Measurements from ENCODE around the gene TBXAS1.

Gene TBXAS1

DNA sequence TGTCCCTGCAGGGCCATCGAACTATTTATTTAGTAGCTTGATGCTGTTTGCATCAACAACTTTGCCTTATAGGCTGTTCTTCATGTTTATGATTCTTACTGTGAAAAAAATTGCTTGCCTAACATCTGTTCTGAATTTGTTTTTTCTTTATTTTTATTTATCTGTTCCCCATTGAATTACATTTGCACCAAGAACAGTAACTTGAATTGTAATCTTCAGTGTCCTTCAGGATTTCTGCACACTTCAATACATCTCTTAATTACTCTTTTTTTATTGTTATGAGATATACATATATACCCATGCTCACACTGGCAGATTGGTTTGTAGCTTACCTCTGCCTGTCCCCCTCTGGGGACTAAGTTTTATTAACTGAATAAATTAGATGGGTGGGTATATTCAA, 64.4 kb downstream of the TBXAS1 start:
- H3K36me3 ChIP-seq (ENCODE audit: insufficient read depth, low read length), result no peaks in the 10 kb centered on the region
- no peak for TF ChIP-seq EZH2 (IDR thresholded peaks at IDR 0.05)
- TF ChIP-seq POLR2AphosphoS5 (IDR thresholded peaks at IDR 0.05; ENCODE audit: borderline replicate concordance, low read depth, low read length), result no peak
- no peak for TF ChIP-seq FOXP2 (optimal IDR thresholded peaks at IDR 0.05; ENCODE audit: control extremely low read depth, extremely low read length, insufficient read depth)

DNA sequence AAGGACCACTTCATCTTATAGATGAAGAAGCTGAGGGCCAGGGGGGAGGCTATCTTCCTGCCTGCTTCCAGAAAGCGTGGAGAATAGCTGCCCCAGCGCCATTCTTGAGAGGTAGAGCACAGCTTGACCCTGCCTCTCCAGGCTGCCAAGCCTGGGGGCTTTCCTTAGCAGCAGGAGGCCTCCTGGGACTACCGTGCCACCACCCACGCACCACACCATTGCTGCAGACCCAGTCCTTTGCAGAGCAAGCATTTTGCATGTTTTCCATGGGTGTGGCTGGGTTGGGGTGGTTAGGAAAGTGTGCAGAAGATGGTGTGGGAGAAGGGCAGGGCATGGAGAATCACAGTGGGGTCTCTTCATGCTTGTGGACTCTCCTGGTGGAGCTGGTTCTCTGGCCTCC, 64.9 kb downstream of the TBXAS1 start:
- H3K9me3 ChIP-seq (ENCODE audit: low read depth, low read length), result no peaks in the 10 kb centered on the region
- H3K9ac ChIP-seq (ENCODE audit: insufficient read length), result no peak overlapping the region
- H3K27ac ChIP-seq, result no peak overlapping the region
- no peaks in the 10 kb centered on the region for H3K36me3 ChIP-seq (ENCODE audit: insufficient read depth, low read length)
- H3K4me3 ChIP-seq, result no peak overlapping the region
- DNase-seq (ENCODE audit: low read depth, low spot score), result no peak
- no peak for TF ChIP-seq POLR2AphosphoS5 (IDR thresholded peaks at IDR 0.05; ENCODE audit: borderline replicate concordance, low read depth, low read length)
- no peak for TF ChIP-seq EZH2 (IDR thresholded peaks at IDR 0.05)
- no peak for TF ChIP-seq FOXP2 (optimal IDR thresholded peaks at IDR 0.05; ENCODE audit: control extremely low read depth, extremely low read length, insufficient read depth)

More for the DNA sequence above, 64.4 kb downstream of the TBXAS1 start:
- DNase-seq (ENCODE audit: low read depth, low spot score), result no peak
- Histone ChIP-seq H3K27ac (no peak overlapping the region), H3K9ac (ENCODE audit: insufficient read length) (no peak overlapping the region), H3K4me3 (no peak overlapping the region), H3K9me3 (ENCODE audit: low read depth, low read length) (no peaks in the 10 kb centered on the region)

GRCh38 chr7:139895141-139895829, 66.2 kb downstream of the TBXAS1 start:
- TF ChIP-seq EZH2 (IDR thresholded peaks at IDR 0.05), result no peak
- TF ChIP-seq POLR2AphosphoS5 (IDR thresholded peaks at IDR 0.05; ENCODE audit: borderline replicate concordance, low read depth, low read length), result no peak
- no peak for TF ChIP-seq FOXP2 (optimal IDR thresholded peaks at IDR 0.05; ENCODE audit: control extremely low read depth, extremely low read length, insufficient read depth)
- Histone ChIP-seq H3K27ac (no peak overlapping the region), H3K9me3 (ENCODE audit: low read depth, low read length) (no peaks in the 10 kb centered on the region), H3K9ac (ENCODE audit: insufficient read length) (no peak overlapping the region), H3K4me3 (no peak overlapping the region), H3K36me3 (ENCODE audit: insufficient read depth, low read length) (no peaks in the 10 kb centered on the region)
- no peak for DNase-seq (ENCODE audit: low read depth, low spot score)

DNA sequence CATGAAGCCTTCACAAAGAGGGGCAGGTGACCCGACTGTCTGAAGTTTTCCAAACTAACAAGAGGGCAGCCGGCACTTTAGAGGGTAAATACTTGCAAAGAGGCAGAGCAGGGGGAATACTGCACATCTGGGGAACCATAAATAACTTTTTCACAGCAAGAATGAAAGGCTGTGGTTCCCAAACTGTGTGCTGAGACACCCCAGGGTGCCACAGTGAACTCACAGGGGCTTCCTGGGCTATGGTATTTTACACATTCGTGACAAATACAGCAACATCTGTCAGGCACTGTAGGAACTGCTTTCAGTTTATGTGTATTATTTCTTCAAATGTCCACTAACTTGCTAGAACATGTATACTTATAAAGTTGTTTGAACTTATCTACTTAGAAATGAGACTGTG, 67.2 kb downstream of the TBXAS1 start:
- Histone ChIP-seq H3K4me3 (no peak overlapping the region), H3K9ac (ENCODE audit: insufficient read length) (no peak overlapping the region), H3K9me3 (ENCODE audit: low read depth, low read length) (no peaks in the 10 kb centered on the region), H3K36me3 (ENCODE audit: insufficient read depth, low read length) (no peaks in the 10 kb centered on the region), H3K27ac (no peak overlapping the region)
- no peak for TF ChIP-seq FOXP2 (optimal IDR thresholded peaks at IDR 0.05; ENCODE audit: control extremely low read depth, extremely low read length, insufficient read depth)
- no peak for TF ChIP-seq POLR2AphosphoS5 (IDR thresholded peaks at IDR 0.05; ENCODE audit: borderline replicate concordance, low read depth, low read length)
- TF ChIP-seq EZH2 (IDR thresholded peaks at IDR 0.05), result no peak
- DNase-seq (ENCODE audit: low read depth, low spot score), result no peak

GRCh38 chr7:139896831-139897230, 67.8 kb downstream of the TBXAS1 start:
- H3K27ac ChIP-seq, result no peak overlapping the region
- no peaks in the 10 kb centered on the region for H3K36me3 ChIP-seq (ENCODE audit: insufficient read depth, low read length)
- no peak for DNase-seq (ENCODE audit: low read depth, low spot score)
- TF ChIP-seq POLR2AphosphoS5 (IDR thresholded peaks at IDR 0.05; ENCODE audit: borderline replicate concordance, low read depth, low read length), result no peak
- TF ChIP-seq EZH2 (IDR thresholded peaks at IDR 0.05), result no peak
- no peak overlapping the region for H3K9ac ChIP-seq (ENCODE audit: insufficient read length)
- H3K4me3 ChIP-seq, result no peak overlapping the region
- no peaks in the 10 kb centered on the region for H3K9me3 ChIP-seq (ENCODE audit: low read depth, low read length)

DNA sequence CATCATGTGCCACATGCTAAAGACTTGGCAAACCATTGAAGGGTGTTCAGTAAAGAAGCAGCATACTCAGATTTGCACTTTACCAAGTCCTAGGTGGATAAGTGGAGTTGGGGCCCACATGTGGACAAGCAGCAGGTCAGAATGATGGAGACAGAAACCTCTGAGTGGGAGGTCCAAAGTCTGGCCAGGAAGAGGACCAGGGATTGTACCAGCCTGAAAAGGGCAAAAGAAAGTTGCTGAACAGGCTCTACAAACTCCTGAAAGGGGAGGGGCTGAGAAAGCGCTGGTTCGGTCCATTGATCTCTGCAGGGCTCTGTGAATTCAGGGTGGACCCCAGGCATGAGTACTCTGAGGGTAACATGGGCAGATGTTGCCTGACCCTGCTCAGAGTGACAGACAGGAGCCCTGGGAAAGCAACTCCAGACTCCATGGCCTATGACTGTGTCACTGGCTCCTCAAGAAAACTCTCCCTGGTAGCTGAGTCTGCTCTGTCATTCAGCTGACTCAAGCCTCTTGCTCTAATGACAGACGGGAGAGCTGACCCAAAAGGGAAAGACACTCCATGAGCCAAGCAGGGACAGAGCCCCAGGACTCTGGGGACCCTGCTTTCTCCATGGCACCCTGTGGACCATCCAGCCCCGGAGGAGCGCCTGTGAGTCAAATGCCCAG, 68.5 kb downstream of the TBXAS1 start:
- Histone ChIP-seq H3K4me3 (no peak overlapping the region), H3K9me3 (ENCODE audit: low read depth, low read length) (no peaks in the 10 kb centered on the region), H3K9ac (ENCODE audit: insufficient read length) (no peak overlapping the region), H3K36me3 (ENCODE audit: insufficient read depth, low read length) (no peaks in the 10 kb centered on the region), H3K27ac (no peak overlapping the region)
- TF ChIP-seq FOXP2 (optimal IDR thresholded peaks at IDR 0.05; ENCODE audit: control extremely low read depth, extremely low read length, insufficient read depth) (no peak), POLR2AphosphoS5 (IDR thresholded peaks at IDR 0.05; ENCODE audit: borderline replicate concordance, low read depth, low read length) (no peak), EZH2 (IDR thresholded peaks at IDR 0.05) (no peak)
- DNase-seq (ENCODE audit: low read depth, low spot score), result no peak

DNA sequence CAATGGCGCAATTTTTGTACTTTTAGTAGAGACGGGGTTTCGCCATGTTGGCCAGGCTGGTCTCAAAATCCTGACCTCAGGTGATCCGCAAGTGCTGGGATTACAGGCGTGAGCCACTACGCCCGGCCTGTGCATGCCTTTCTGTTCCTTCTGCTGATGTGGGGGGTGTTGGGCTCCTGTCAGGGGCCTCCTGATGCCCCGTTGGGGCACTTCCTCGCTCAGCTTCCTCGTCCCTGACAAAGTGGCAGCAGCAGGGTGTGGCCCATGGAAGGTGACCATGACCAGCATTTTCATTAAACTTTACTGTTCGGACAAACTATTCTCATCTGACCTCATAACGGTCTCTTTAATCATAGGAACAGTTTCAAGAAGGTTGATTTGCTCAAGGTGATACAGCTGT, 69.4 kb downstream of the TBXAS1 start:
- Histone ChIP-seq H3K9ac (ENCODE audit: insufficient read length) (no peak overlapping the region), H3K27ac (no peak overlapping the region), H3K4me3 (no peak overlapping the region), H3K9me3 (ENCODE audit: low read depth, low read length) (no peaks in the 10 kb centered on the region), H3K36me3 (ENCODE audit: insufficient read depth, low read length) (no peaks in the 10 kb centered on the region)
- no peak for DNase-seq (ENCODE audit: low read depth, low spot score)
- no peak for TF ChIP-seq EZH2 (IDR thresholded peaks at IDR 0.05)
- TF ChIP-seq POLR2AphosphoS5 (IDR thresholded peaks at IDR 0.05; ENCODE audit: borderline replicate concordance, low read depth, low read length), result no peak
- no peak for TF ChIP-seq FOXP2 (optimal IDR thresholded peaks at IDR 0.05; ENCODE audit: control extremely low read depth, extremely low read length, insufficient read depth)

DNA sequence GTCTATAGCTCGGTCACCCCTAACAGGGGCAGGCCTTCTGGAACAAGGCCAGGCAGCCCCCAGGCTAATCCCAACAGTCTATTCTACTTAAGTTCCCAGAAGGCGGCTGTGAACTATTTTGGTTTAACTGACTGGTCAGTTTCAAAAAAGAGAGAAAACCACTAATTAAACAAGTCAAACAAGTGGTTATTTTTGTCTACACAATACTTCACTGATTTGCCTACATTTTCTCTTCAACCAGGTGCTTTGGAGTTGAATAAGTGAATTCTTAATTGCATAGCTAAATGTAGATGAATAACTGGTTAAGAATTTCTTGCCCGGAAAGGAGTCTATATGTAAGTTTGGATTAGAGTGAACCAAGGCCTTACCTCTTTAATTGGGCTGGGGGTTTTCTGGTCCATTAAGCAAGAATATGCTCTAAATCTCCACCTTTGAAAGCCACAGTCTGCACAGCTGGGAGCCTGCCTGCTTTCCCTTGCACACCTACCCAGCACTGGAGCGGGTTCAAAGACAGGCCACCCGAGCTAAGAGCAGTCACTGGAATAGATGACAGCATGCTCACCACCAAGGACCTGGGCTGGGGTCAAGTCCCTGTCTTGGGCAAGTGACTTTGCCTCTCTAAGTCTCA, 70.4 kb downstream of the TBXAS1 start:
- H3K9ac ChIP-seq (ENCODE audit: insufficient read length), result no peak overlapping the region
- no peaks in the 10 kb centered on the region for H3K36me3 ChIP-seq (ENCODE audit: insufficient read depth, low read length)
- no peak for TF ChIP-seq EZH2 (IDR thresholded peaks at IDR 0.05)
- TF ChIP-seq FOXP2 (optimal IDR thresholded peaks at IDR 0.05; ENCODE audit: control extremely low read depth, extremely low read length, insufficient read depth), result no peak
- TF ChIP-seq POLR2AphosphoS5 (IDR thresholded peaks at IDR 0.05; ENCODE audit: borderline replicate concordance, low read depth, low read length), result no peak
- H3K9me3 ChIP-seq (ENCODE audit: low read depth, low read length), result no peaks in the 10 kb centered on the region
- no peak for DNase-seq (ENCODE audit: low read depth, low spot score)
- no peak overlapping the region for H3K27ac ChIP-seq
- H3K4me3 ChIP-seq, result no peak overlapping the region

All from SK-N-MC (cell line).